H1 (cell line): Measurements from ENCODE around the gene FCN3. TPM values are rescaled to one million over a fixed set of nuclear protein-coding genes. Genes with fewer than 3 reads are reported as not detected.

ENCODE experiments used
- CTCF ChIA-PET: fragments of 300-600 bp; sonication (Branson Sonifier 250); formaldehyde crosslinking; loops from one replicate; lab custom pipeline; 2021; ENCODE audit not compliant: partially characterized antibody; lab: Charles Lee
- POLR2A ChIA-PET: fragments of 300-600 bp; sonication (Branson Sonifier 250); formaldehyde crosslinking; loops from one replicate; lab custom pipeline; 2021; ENCODE audit warnings: inconsistent platforms; ENCODE audit not compliant: partially characterized antibody; lab: Charles Lee
- DNase-seq, 2 experiments: peaks; one replicate each; pipeline versions ENCODE4 v3.0.0 to v3.0.0-alpha.2; 2010 to 2022; ENCODE audit warnings: low spot score in 2 of 2, low read depth in 1 of 2, mixed read lengths in 1 of 2
- FAIRE-seq: peaks from 2 replicates; lab custom pipeline; 2011; peaks lifted over from hg19 to GRCh38; lab: Jason Lieb, UNC
- H2AFZ ChIP-seq: 2 replicates; pipeline ENCODE4 v1.8.1; 2012; ENCODE audit warnings: low read length, inconsistent platforms
- H2AK5ac ChIP-seq: 2 replicates; pipeline ENCODE4 v1.6.1; 2013; ENCODE audit warnings: low read depth, low read length
- H2BK120ac ChIP-seq: replicated peaks from 2 replicates; pipeline ENCODE3; 2013; ENCODE audit warnings: low read depth, low read length, inconsistent platforms
- H2BK12ac ChIP-seq: 2 replicates; pipeline ENCODE4 v1.6.1; 2013; ENCODE audit warnings: low read depth, low read length
- H2BK15ac ChIP-seq: 2 replicates; pipeline ENCODE4 v1.6.1; 2013; ENCODE audit warnings: low read length
- H2BK20ac ChIP-seq: 2 replicates; pipeline ENCODE4 v1.6.1; 2013; ENCODE audit warnings: low read length
- H2BK5ac ChIP-seq: 2 replicates; pipeline ENCODE4 v1.6.1; 2013; ENCODE audit warnings: low read depth, low read length
- H3K14ac ChIP-seq: 2 replicates; pipeline ENCODE4 v1.6.1; 2013; ENCODE audit warnings: inconsistent platforms; ENCODE audit not compliant: insufficient read length
- H3K18ac ChIP-seq: 2 replicates; pipeline ENCODE4 v1.6.1; 2013; ENCODE audit warnings: low read length; ENCODE audit errors: extremely low read depth
- H3K23ac ChIP-seq: 2 replicates; pipeline ENCODE4 v1.6.1; 2013; ENCODE audit warnings: inconsistent platforms; ENCODE audit not compliant: insufficient read length
- H3K23me2 ChIP-seq: 2 replicates; pipeline ENCODE4 v1.6.1; 2013; ENCODE audit warnings: low read depth, low read length
- H3K27ac ChIP-seq: 2 replicates; pipeline ENCODE4 v1.6.1; 2011; ENCODE audit warnings: low read depth, low read length, inconsistent platforms
- H3K27me3 ChIP-seq, 4 experiments: replicated peaks in 1 of 4; 1 replicate in 1 of 4; 2 replicates in 3 of 4; pipeline versions ENCODE4 v1.6.1 to v1.8.1; 2011 to 2013; ENCODE audit warnings: low read length in 3 of 4, mild to moderate bottlenecking in 3 of 4, inconsistent platforms in 2 of 4, mixed read lengths in 2 of 4, moderate library complexity in 1 of 4; ENCODE audit not compliant: control insufficient read depth in 3 of 4, insufficient read depth in 3 of 4; ENCODE audit errors: extremely low read depth in 1 of 4
- H3K36me3 ChIP-seq, 4 experiments: 2 replicates each; pipeline versions ENCODE4 v1.6.1 to v1.8.1; 2011 to 2013; ENCODE audit warnings: mild to moderate bottlenecking in 4 of 4, low read length in 3 of 4, moderate library complexity in 2 of 4, control low read depth in 1 of 4, inconsistent platforms in 1 of 4; ENCODE audit not compliant: insufficient read depth in 4 of 4, control insufficient read depth in 2 of 4
- H3K4ac ChIP-seq: replicated peaks from 2 replicates; pipeline ENCODE3; 2013; ENCODE audit warnings: low read length, low read depth, mixed read lengths, inconsistent platforms; ENCODE audit not compliant: insufficient read length
- H3K4me1 ChIP-seq, 4 experiments: replicated peaks in 1 of 4; 1 replicate in 1 of 4; 2 replicates in 3 of 4; pipeline versions ENCODE4 v1.6.1 to v1.8.1; 2011 to 2013; ENCODE audit warnings: low read length in 3 of 4, inconsistent platforms in 2 of 4, mixed read lengths in 1 of 4; ENCODE audit not compliant: insufficient read depth in 4 of 4, control insufficient read depth in 3 of 4
- H3K4me2 ChIP-seq, 2 experiments: 2 replicates each; pipeline versions ENCODE4 v1.6.1 to v1.8.1; 2011 to 2013; ENCODE audit warnings: low read depth in 2 of 2, low read length in 2 of 2, control low read depth in 1 of 2, inconsistent platforms in 1 of 2, mild to moderate bottlenecking in 1 of 2; ENCODE audit not compliant: insufficient read depth in 1 of 2
- H3K4me3 ChIP-seq, 4 experiments: fragments of 200-600, 300-600 bp in 1 of 4; sonication (generic), shearing (Covaris generic), sonication (Bioruptor Twin) in 1 of 4; 2 replicates each; pipeline versions ENCODE4 v1.5.1 to v1.8.1; 2011 to 2016; ENCODE audit warnings: low read length in 4 of 4, low read depth in 3 of 4, control low read depth in 2 of 4, inconsistent platforms in 2 of 4, mild to moderate bottlenecking in 2 of 4, mixed read lengths in 1 of 4, moderate library complexity in 1 of 4; ENCODE audit not compliant: insufficient read depth in 2 of 4; ENCODE audit errors: extremely low read depth in 1 of 4
- H3K56ac ChIP-seq: replicated peaks from 2 replicates; pipeline ENCODE3; 2013; ENCODE audit warnings: low read depth, mild to moderate bottlenecking, mixed read lengths, low read length, inconsistent platforms; ENCODE audit not compliant: insufficient read length
- H3K79me1 ChIP-seq: 2 replicates; pipeline ENCODE4 v1.6.1; 2013; ENCODE audit warnings: low read depth, low read length, control low read depth
- H3K79me2 ChIP-seq, 2 experiments: 2 replicates each; pipeline versions ENCODE4 v1.6.1 to v1.8.1; 2012 to 2013; ENCODE audit warnings: low read length in 2 of 2, mild to moderate bottlenecking in 2 of 2, inconsistent platforms in 1 of 2; ENCODE audit not compliant: insufficient read depth in 2 of 2, control insufficient read depth in 1 of 2
- H3K9ac ChIP-seq, 4 experiments: replicated peaks in 1 of 4; 1 replicate in 1 of 4; 2 replicates in 3 of 4; pipeline versions ENCODE4 v1.6.1 to v1.8.1; 2011 to 2013; ENCODE audit warnings: low read depth in 3 of 4, low read length in 3 of 4, control low read depth in 2 of 4, mild to moderate bottlenecking in 2 of 4, moderate library complexity in 2 of 4, inconsistent platforms in 1 of 4; ENCODE audit errors: extremely low read depth in 1 of 4
- H3K9me3 ChIP-seq, 2 experiments: 2 replicates each; pipeline versions ENCODE4 v1.6.1 to v1.8.1; 2012 to 2013; ENCODE audit warnings: mild to moderate bottlenecking in 2 of 2, moderate library complexity in 2 of 2, control low read depth in 1 of 2, inconsistent platforms in 1 of 2, low read depth in 1 of 2, low read length in 1 of 2, mixed read lengths in 1 of 2; ENCODE audit not compliant: insufficient read depth in 2 of 2
- H4K20me1 ChIP-seq, 2 experiments: replicated peaks in 1 of 2; 2 replicates each; pipeline versions ENCODE3 to v1.8.1; 2011 to 2013; ENCODE audit warnings: inconsistent platforms in 2 of 2, low read length in 2 of 2, mild to moderate bottlenecking in 1 of 2; ENCODE audit not compliant: insufficient read depth in 2 of 2, control insufficient read depth in 1 of 2
- H4K5ac ChIP-seq: 2 replicates; pipeline ENCODE4 v1.6.1; 2013; ENCODE audit warnings: low read length, low read depth, mixed read lengths, inconsistent platforms; ENCODE audit not compliant: insufficient read length
- H4K8ac ChIP-seq: 2 replicates; pipeline ENCODE4 v1.8.0; 2013; ENCODE audit warnings: mild to moderate bottlenecking, moderate library complexity, low read length, inconsistent platforms; ENCODE audit not compliant: insufficient read depth; ENCODE audit errors: extremely low read depth
- H4K91ac ChIP-seq: replicated peaks from 2 replicates; pipeline ENCODE3; 2013; ENCODE audit warnings: low read length, mixed read lengths, inconsistent platforms; ENCODE audit not compliant: insufficient read length
- CTBP2 ChIP-seq: IDR thresholded peaks from 2 replicates; pipeline ENCODE4 v1.7.0; 2011; ENCODE audit warnings: borderline replicate concordance, mild to moderate bottlenecking, moderate library complexity, mixed read lengths, low read length; ENCODE audit not compliant: insufficient read depth, insufficient read length
- WGBS, 2 experiments: shearing (Covaris generic) in 1 of 2; methylation state at CpG; one replicate each; pipeline versions ENCODE4 v1.1.6 to v1.1.7; 2013 to 2015; ENCODE audit warnings: low lambda C conversion rate in 2 of 2, mixed read lengths in 2 of 2, inconsistent platforms in 1 of 2, low coverage in 1 of 2, missing lambda C conversion rate in 1 of 2; ENCODE audit not compliant: insufficient replicate concordance in 2 of 2, insufficient coverage in 1 of 2, insufficient read length in 1 of 2; ENCODE audit errors: extremely low coverage in 1 of 2, missing lambda C conversion rate in 1 of 2; 5-methylcytosine and 5-hydroxymethylcytosine counted together
- long read RNA-seq, 2 experiments: library from RNA in 1 of 2; library from capped mRNA in 1 of 2; stranded (forward); transcript quantifications; one replicate each; pipeline ENCODE4 v2.0.0, GENCODE V29; 2021; ENCODE audit warnings: inconsistent platforms in 1 of 2
- polyA minus RNA-seq, 3 experiments: library from RNA; depleted of rRNA, polyadenylated mRNA; stranded (reverse); fragments of >200 nt; gene quantifications; 1 replicate in 2 of 3; 2 replicates in 1 of 3; pipeline ENCODE4 v1.2.3, GENCODE V29; 2011
- polyA plus RNA-seq, 7 experiments: library from polyadenylated mRNA; depleted of rRNA in 3 of 7; stranded (reverse) in 5 of 7; unstranded in 2 of 7; fragments of >200 nt in 5 of 7; fragments of 200-250 nt in 2 of 7; gene quantifications; 1 replicate in 5 of 7; 2 replicates in 1 of 7; 4 replicates in 1 of 7; pipeline versions ENCODE4 v1.2.1 to v1.2.3, GENCODE V29; 2011 to 2013; ENCODE audit warnings: missing spikeins in 2 of 7, mixed read lengths in 2 of 7
- total RNA-seq: library from RNA; stranded (reverse); fragmentation: NEBNext Ultra II Directional; extraction: Animal tissue kit (Norgen Biotek cat#: 25700); gene quantifications from 2 replicates; pipeline ENCODE4 v1.2.1, GENCODE V29; 2021

FCN3 gene
- total RNA-seq, result 0.30 TPM in 1 of 2 replicates, not detected in the other
- polyA plus RNA-seq (2011; rRNA removed), result 0.35 and 0.57 TPM in 2 replicates
- polyA plus RNA-seq (2011; cell fraction: cytosol; rRNA removed), result 0.32 TPM
- polyA plus RNA-seq (2011; cell fraction: nucleus; rRNA removed), result 0.90 TPM
- 0.28 to 0.78 TPM (median 0.40 TPM) in 3 of 4 replicates, not detected in the other for polyA plus RNA-seq (2012, experiment 1 of 2)
- polyA plus RNA-seq (2012, experiment 2 of 2), result not detected
- 0.47 TPM for polyA plus RNA-seq (2013, experiment 1 of 2)
- 0.28 TPM for polyA plus RNA-seq (2013, experiment 2 of 2)
- not detected in 2 replicates for polyA minus RNA-seq (2011; rRNA and poly(A)+ RNA removed)
- polyA minus RNA-seq (2011; cell fraction: cytosol; rRNA and poly(A)+ RNA removed), result not detected
- polyA minus RNA-seq (2011; cell fraction: nucleus; rRNA and poly(A)+ RNA removed), result not detected
- long read RNA-seq, experiment 1, result 0 reads
- long read RNA-seq, experiment 2, result 0 reads

DNA sequence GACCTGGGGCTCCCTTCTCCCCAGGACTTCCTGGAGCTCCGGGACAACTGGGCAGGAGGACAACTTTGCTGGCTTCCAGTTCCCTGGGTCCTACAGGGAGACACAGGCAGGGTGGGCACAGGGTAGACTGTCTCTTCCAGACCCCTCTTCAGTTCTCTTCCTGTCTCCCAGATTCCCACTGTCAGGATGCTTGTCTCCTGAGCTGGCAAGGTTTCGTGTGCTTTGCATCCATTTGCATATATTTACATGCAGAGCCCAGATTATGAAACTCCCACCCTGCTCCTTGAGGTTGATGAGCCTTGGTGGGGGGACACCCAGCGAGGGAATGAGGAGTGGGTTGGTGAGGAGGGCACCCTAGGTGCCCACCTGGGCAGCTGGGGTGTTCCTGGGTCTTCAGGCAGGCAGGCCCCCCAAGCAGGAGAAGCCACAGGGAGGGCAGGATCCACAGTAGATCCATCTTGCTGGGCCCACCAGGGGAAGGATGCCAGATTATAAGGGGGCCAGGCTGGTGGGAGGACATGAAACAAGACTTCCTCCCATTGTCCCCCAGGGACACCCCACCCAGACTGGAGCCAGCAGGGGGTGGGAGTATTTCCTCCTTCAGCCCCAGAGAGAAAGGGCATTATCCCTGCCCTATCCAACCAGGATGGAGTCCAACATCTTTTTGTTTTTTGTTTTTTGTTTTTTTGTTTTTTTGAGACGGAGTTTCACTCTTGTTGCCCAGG, at the start of gene FCN3:
FCN3 (minus strand) TSS at position 463 of the 725 bp plus-strand sequence; CDS start at position 457, 6 bp downstream.
- Histone ChIP-seq H3K4me2 (no peak within 1 kb of the TSS), H2BK20ac (no peak within 1 kb of the TSS), H3K79me2 (no peaks in the 10 kb centered on the region), H3K4me1 (peaks cover 0 to 3% (median 0%) of the 10 kb centered on the region in 4 experiments; a peak in 1 of 7 replicates), H2AFZ (no peak within 1 kb of the TSS), H3K36me3 (no peaks in the 10 kb centered on the region), H3K79me1 (no peaks in the 10 kb centered on the region), H4K5ac (no peak within 1 kb of the TSS), H4K91ac (no peak within 1 kb of the TSS), H2BK15ac (no peak within 1 kb of the TSS; the same call in 1 of the 2 replicates), H3K27ac (no peak within 1 kb of the TSS), H2AK5ac (no peak within 1 kb of the TSS), H3K4ac (no peak within 1 kb of the TSS), H3K23me2 (no peaks in the 10 kb centered on the region), H3K27me3 (no peaks in the 10 kb centered on the region), H2BK5ac (no peak within 1 kb of the TSS), H4K8ac (no peak within 1 kb of the TSS; the same call in 1 of the 2 replicates), H3K9me3 (no peaks in the 10 kb centered on the region), H3K56ac (no peak within 1 kb of the TSS), H3K4me3 (no peak within 1 kb of the TSS), H3K18ac (no peak within 1 kb of the TSS; the same call in 1 of the 2 replicates), H4K20me1 (no peaks in the 10 kb centered on the region), H2BK12ac (no peak within 1 kb of the TSS; the same call in 1 of the 2 replicates), H3K9ac (no peak within 1 kb of the TSS), H3K14ac (no peak within 1 kb of the TSS), H3K23ac (no peak within 1 kb of the TSS), H2BK120ac (no peak within 1 kb of the TSS)
- ChIA-PET CTCF (interaction anchor here (0.6 to 28.8 kb wide), 8 partner anchors 9 to 501 kb away, joined by 3 to 625 read pairs (median 3); partner anchors contain the start of genes CD164L2, FCN3, GPR3 and MAP3K6), POLR2A (no interaction called here)
- DNase-seq (no peak), FAIRE-seq (no peak)
- WGBS, 2 experiments, result 73% methylated on average over 4 of the region's 4 CpGs; no CpG with 5 or more reads in 1 of the 2 experiments
- no peak for TF ChIP-seq CTBP2
